Stomach (tissue), 4 donors: ENCODE results near the gene NRDE2.

ENCODE experiments used
- POLR2A ChIP-seq, 4 donors: fragments of 450-650 bp; IDR thresholded peaks; one replicate each; pipeline ENCODE4 v1.6.1; 2016; ENCODE audit warnings: antibody characterized with exemption in 4 of 4, control low read depth in 2 of 4, mild to moderate bottlenecking in 1 of 4, moderate library complexity in 1 of 4
- POLR2AphosphoS5 ChIP-seq, 3 donors: sonication (generic); formaldehyde crosslinking; IDR thresholded peaks; one replicate each; pipeline ENCODE4 v1.6.1; 2016; ENCODE audit warnings: antibody characterized with exemption in 3 of 3
- TF ChIP-seq, protein P1 (sequence below), 7 experiments: fragments of 450-650 bp in 4 of 7; fragments of 200-600 bp in 3 of 7; sonication (generic) in 3 of 7; IDR thresholded peaks; one replicate each; pipeline ENCODE4 v1.5.1; 2016 to 2019; ENCODE audit warnings: antibody characterized with exemption in 7 of 7, control low read depth in 2 of 7, mild to moderate bottlenecking in 1 of 7

- TF ChIP-seq, protein P1, sequence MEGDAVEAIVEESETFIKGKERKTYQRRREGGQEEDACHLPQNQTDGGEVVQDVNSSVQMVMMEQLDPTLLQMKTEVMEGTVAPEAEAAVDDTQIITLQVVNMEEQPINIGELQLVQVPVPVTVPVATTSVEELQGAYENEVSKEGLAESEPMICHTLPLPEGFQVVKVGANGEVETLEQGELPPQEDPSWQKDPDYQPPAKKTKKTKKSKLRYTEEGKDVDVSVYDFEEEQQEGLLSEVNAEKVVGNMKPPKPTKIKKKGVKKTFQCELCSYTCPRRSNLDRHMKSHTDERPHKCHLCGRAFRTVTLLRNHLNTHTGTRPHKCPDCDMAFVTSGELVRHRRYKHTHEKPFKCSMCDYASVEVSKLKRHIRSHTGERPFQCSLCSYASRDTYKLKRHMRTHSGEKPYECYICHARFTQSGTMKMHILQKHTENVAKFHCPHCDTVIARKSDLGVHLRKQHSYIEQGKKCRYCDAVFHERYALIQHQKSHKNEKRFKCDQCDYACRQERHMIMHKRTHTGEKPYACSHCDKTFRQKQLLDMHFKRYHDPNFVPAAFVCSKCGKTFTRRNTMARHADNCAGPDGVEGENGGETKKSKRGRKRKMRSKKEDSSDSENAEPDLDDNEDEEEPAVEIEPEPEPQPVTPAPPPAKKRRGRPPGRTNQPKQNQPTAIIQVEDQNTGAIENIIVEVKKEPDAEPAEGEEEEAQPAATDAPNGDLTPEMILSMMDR (IDR thresholded peaks at IDR 0.05), result no peak
- TF ChIP-seq POLR2A (IDR thresholded peaks at IDR 0.05) (no peak), POLR2AphosphoS5 (IDR thresholded peaks at IDR 0.05) (no peak)
Measured at GRCh38 chr14:90341784-90342183, 10.0 kb upstream of the NRDE2 start.
